Calu3 (cell line): ENCODE results near the gene LSAMP. TPM values are rescaled to one million over a fixed set of nuclear protein-coding genes. Genes with fewer than 3 reads are reported as not detected.

Experiments
- BruUV-seq: library from RNA; stranded (reverse); fragments of 400-500 nt; replicated peaks from 2 replicates; lab custom pipeline; 2021; lab: Mats Ljungman, UMichigan
- CTCF ChIA-PET: fragments of 300-600 bp; sonication (Branson Sonifier 250); formaldehyde crosslinking; loops from one replicate; lab custom pipeline; 2022; ENCODE audit warnings: antibody characterized with exemption; lab: Charles Lee
- DNase-seq: peaks from one replicate; pipeline ENCODE4 v3.0.0; 2022
- H3K27ac Mint-ChIP-seq: one replicate; pipeline ENCODE4 v1.8.0; 2022; ENCODE audit warnings: mixed read lengths; ENCODE audit not compliant: unreplicated experiment
- H3K27me3 Mint-ChIP-seq: one replicate; pipeline ENCODE4 v1.8.0; 2022; ENCODE audit warnings: mixed read lengths; ENCODE audit not compliant: unreplicated experiment
- H3K36me3 Mint-ChIP-seq: one replicate; pipeline ENCODE4 v1.8.0; 2022; ENCODE audit warnings: mild to moderate bottlenecking, moderate library complexity, mixed read lengths; ENCODE audit not compliant: insufficient read depth, unreplicated experiment
- H3K4me1 Mint-ChIP-seq: one replicate; pipeline ENCODE4 v1.8.0; 2022; ENCODE audit warnings: mild to moderate bottlenecking, low read depth, mixed read lengths; ENCODE audit not compliant: unreplicated experiment
- H3K4me3 Mint-ChIP-seq: one replicate; pipeline ENCODE4 v1.8.0; 2022; ENCODE audit warnings: mild to moderate bottlenecking, low read depth, moderate library complexity, mixed read lengths; ENCODE audit not compliant: unreplicated experiment
- H3K9me3 Mint-ChIP-seq: one replicate; pipeline ENCODE4 v1.8.0; 2022; ENCODE audit warnings: low read depth, mixed read lengths; ENCODE audit not compliant: unreplicated experiment
- CTCF ChIP-seq: fragments of 200-600 bp; IDR thresholded peaks from one replicate; pipeline ENCODE4 v1.8.0; 2022; ENCODE audit warnings: antibody characterized with exemption; ENCODE audit not compliant: unreplicated experiment
- intact Hi-C: fragments of 100-400 bp; cut with micrococcal nuclease; formaldehyde crosslinking; loops from one replicate; pipeline ENCODE4 v1.10.0; 2022; ENCODE audit not compliant: unreplicated experiment
- total RNA-seq: library from RNA; stranded (reverse); gene quantifications from 2 replicates; pipeline ENCODE4 v1.2.3, GENCODE V29; 2022

LSAMP gene
- total RNA-seq, 1 experiment from 2014 or later, result 0.90 TPM

- intact Hi-C loops, result no loop called here
- no peak overlapping the region for H3K4me3 Mint-ChIP-seq
- no TSS peak for BruUV-seq
- H3K9me3 Mint-ChIP-seq, result no peaks in the 10 kb centered on the region
- H3K4me1 Mint-ChIP-seq, result peaks cover 22% of the 10 kb centered on the region
- H3K27me3 Mint-ChIP-seq, result no peaks in the 10 kb centered on the region
- CTCF ChIA-PET, result no interaction called here
- no peak overlapping the region for H3K27ac Mint-ChIP-seq
- no peaks in the 10 kb centered on the region for H3K36me3 Mint-ChIP-seq
- no peak for TF ChIP-seq CTCF
- DNase-seq, result no peak
Measured at GRCh38 chr3:116341381-116341780, 103.9 kb downstream of the LSAMP start.

- no peak for TF ChIP-seq CTCF
- H3K4me1 Mint-ChIP-seq, result peaks cover 22% of the 10 kb centered on the region
- intact Hi-C loops, result no loop called here
- CTCF ChIA-PET, result no interaction called here
- H3K4me3 Mint-ChIP-seq, result no peak overlapping the region
- DNase-seq, result no peak
- no peaks in the 10 kb centered on the region for H3K27me3 Mint-ChIP-seq
- BruUV-seq, result no TSS peak
- no peak overlapping the region for H3K27ac Mint-ChIP-seq
- H3K9me3 Mint-ChIP-seq, result no peaks in the 10 kb centered on the region
- no peaks in the 10 kb centered on the region for H3K36me3 Mint-ChIP-seq
Measured at GRCh38 chr3:116340680-116341216, 104.5 kb downstream of the LSAMP start.

- no peak for TF ChIP-seq CTCF
- Mint-ChIP-seq H3K27me3 (no peaks in the 10 kb centered on the region), H3K4me3 (no peak overlapping the region), H3K4me1 (peaks cover 18% of the 10 kb centered on the region), H3K27ac (no peak overlapping the region), H3K9me3 (no peaks in the 10 kb centered on the region), H3K36me3 (no peaks in the 10 kb centered on the region)
- CTCF ChIA-PET, result no interaction called here
- DNase-seq, result no peak
- intact Hi-C loops, result loop anchor here (5.0 kb wide), 1 partner anchor 197 kb away; no protein-coding TSS in a partner anchor
- no TSS peak for BruUV-seq
Measured at GRCh38 chr3:116339441-116340028, 105.8 kb downstream of the LSAMP start.

- no peaks in the 10 kb centered on the region for H3K36me3 Mint-ChIP-seq
- no TSS peak for BruUV-seq
- peaks cover 10% of the 10 kb centered on the region for H3K4me1 Mint-ChIP-seq
- no peaks in the 10 kb centered on the region for H3K27me3 Mint-ChIP-seq
- H3K27ac Mint-ChIP-seq, result no peak overlapping the region
- intact Hi-C loops, result loop anchor here (5.0 kb wide), 1 partner anchor 196 kb away; no protein-coding TSS in a partner anchor
- no peak overlapping the region for H3K4me3 Mint-ChIP-seq
- DNase-seq, result no peak
- no peaks in the 10 kb centered on the region for H3K9me3 Mint-ChIP-seq
- no peak for TF ChIP-seq CTCF
- CTCF ChIA-PET, result interaction anchor here (0.8 kb wide), 1 partner anchor 316 kb away, joined by 3 read pairs; no protein-coding TSS in a partner anchor
Measured at GRCh38 chr3:116338713-116339112, 106.6 kb downstream of the LSAMP start.
